MM.1S (cell line): ENCODE data around the gene LCE6A.

ENCODE experiments used
- CTCF ChIP-seq: fragments of 300-600 bp; sonication (generic); IDR thresholded peaks from 2 replicates; pipeline ENCODE4 v1.5.1; 2016; ENCODE audit warnings: antibody characterized with exemption, low read length, mixed read lengths
- EZH2 ChIP-seq: fragments of 300-600 bp; sonication (generic); optimal IDR thresholded peaks from 2 replicates; pipeline ENCODE3; 2017; ENCODE audit warnings: low read depth, mild to moderate bottlenecking, antibody characterized with exemption, low read length, mixed read lengths
- EZH2phosphoT487 ChIP-seq: fragments of 300-600 bp; sonication (generic); IDR thresholded peaks from 2 replicates; pipeline ENCODE4 v1.6.1; 2018; ENCODE audit warnings: antibody characterized with exemption, low read length

- no peak for TF ChIP-seq CTCF
- TF ChIP-seq EZH2phosphoT487, result no peak
- no peak for TF ChIP-seq EZH2
These were observed 5.8 kb upstream of the LCE6A start for GRCh38 chr1:152836870-152837269.
